K562 (cell line): Measurements from ENCODE around the gene LVRN. TPM values are rescaled to one million over a fixed set of nuclear protein-coding genes. Genes with fewer than 3 reads are reported as not detected.

Experiments
- ATAC-seq: fragments of 200-7000 bp; cut with Tn5 transposase; 3 replicates; pipeline ENCODE4 v1.9.1; 2020; ENCODE audit warnings: moderate library complexity
- BruUV-seq: library from RNA; stranded (reverse); fragments of 400-500 nt; replicated peaks from 2 replicates; lab custom pipeline; 2021; lab: Mats Ljungman, UMichigan
- CTCF ChIA-PET: fragments of 300-600 bp; formaldehyde crosslinking; extraction: SDS; loops from one replicate; lab custom pipeline; 2021; ENCODE audit warnings: low intra/inter-chr PET ratio; lab: Yijun Ruan, JAX
- POLR2A ChIA-PET: fragments of 300-600, 350-650 bp; sonication (Branson Sonifier 250); formaldehyde crosslinking; extraction: SDS; loops from one replicate; lab custom pipeline; 2021; ENCODE audit warnings: antibody characterized with exemption, inconsistent platforms; lab: Yijun Ruan, JAX
- DNase-seq, 4 experiments: peaks; one replicate each; pipeline versions ENCODE4 v3.0.0 to v3.0.0-alpha.2; 2011 to 2018; ENCODE audit warnings: low spot score in 3 of 4, mixed read lengths in 3 of 4; ENCODE audit errors: extremely low read depth in 1 of 4
- FAIRE-seq: peaks from 2 replicates; lab custom pipeline; 2011; peaks lifted over from hg19 to GRCh38; lab: Jason Lieb, UNC
- H2AFZ ChIP-seq: 2 replicates; pipeline ENCODE4 v1.6.0; 2011; ENCODE audit warnings: low read depth, low read length, control low read depth, inconsistent platforms
- H3K27ac ChIP-seq: fragments of 200-600 bp; 3 replicates; pipeline ENCODE4 v1.8.0; 2011; ENCODE audit warnings: low read depth, mild to moderate bottlenecking, control low read depth, inconsistent platforms, low read length, moderate library complexity, mixed read lengths; ENCODE audit errors: extremely low read depth
- H3K27me3 ChIP-seq, 2 experiments: fragments of 300-600 bp in 1 of 2; 2 replicates in 1 of 2; 3 replicates in 1 of 2; pipeline versions ENCODE4 v1.6.0 to v1.8.0; 2011; ENCODE audit warnings: inconsistent platforms in 2 of 2, low read length in 2 of 2, mild to moderate bottlenecking in 1 of 2, mixed read lengths in 1 of 2, moderate library complexity in 1 of 2; ENCODE audit not compliant: control insufficient read depth in 2 of 2, insufficient read depth in 2 of 2
- H3K36me3 ChIP-seq: fragments of 300-600 bp; 3 replicates; pipeline ENCODE4 v1.8.0; 2011; ENCODE audit warnings: mild to moderate bottlenecking, low read length, inconsistent platforms; ENCODE audit not compliant: control insufficient read depth, insufficient read depth
- H3K4me1 ChIP-seq, 2 experiments: fragments of 200-600 bp in 1 of 2; replicated peaks in 1 of 2; 2 replicates in 1 of 2; 3 replicates in 1 of 2; pipeline versions ENCODE4 v1.5.1 to v1.8.0; 2011; ENCODE audit warnings: inconsistent platforms in 2 of 2, low read length in 2 of 2, mild to moderate bottlenecking in 1 of 2, mixed read lengths in 1 of 2, moderate library complexity in 1 of 2; ENCODE audit not compliant: control insufficient read depth in 2 of 2, insufficient read depth in 2 of 2
- H3K4me2 ChIP-seq: 2 replicates; pipeline ENCODE4 v1.6.1; 2011; ENCODE audit warnings: low read length, control low read depth, inconsistent platforms, mixed read lengths; ENCODE audit not compliant: insufficient read depth
- H3K4me3 ChIP-seq: fragments of 200-600 bp; sonication (generic), shearing (Covaris generic); 2 replicates; pipeline ENCODE4 v1.5.1; 2016; ENCODE audit warnings: control low read depth, inconsistent platforms
- H3K79me2 ChIP-seq: fragments of 200-600 bp; 3 replicates; pipeline ENCODE4 v1.8.0; 2011; ENCODE audit warnings: low read length, inconsistent platforms; ENCODE audit not compliant: control insufficient read depth, insufficient read depth
- H3K9ac ChIP-seq, 2 experiments: 2 replicates each; pipeline versions ENCODE4 v1.6.0 to v1.6.1; 2011; ENCODE audit warnings: low read depth in 2 of 2, low read length in 2 of 2, control low read depth in 1 of 2, inconsistent platforms in 1 of 2, mild to moderate bottlenecking in 1 of 2, mixed read lengths in 1 of 2; ENCODE audit not compliant: insufficient read depth in 1 of 2
- H3K9me1 ChIP-seq: one replicate; pipeline ENCODE4 v1.6.0; 2011; ENCODE audit warnings: inconsistent platforms, mild to moderate bottlenecking, low read length, moderate library complexity; ENCODE audit not compliant: control insufficient read depth, insufficient read depth
- H3K9me3 ChIP-seq: replicated peaks from 2 replicates; pipeline ENCODE4 v1.5.1; 2011; ENCODE audit warnings: low read depth, low read length, inconsistent platforms; ENCODE audit not compliant: control insufficient read depth, insufficient read depth
- H4K20me1 ChIP-seq: replicated peaks from 2 replicates; pipeline ENCODE4 v1.6.1; 2011; ENCODE audit warnings: low read length, inconsistent platforms, mixed read lengths; ENCODE audit not compliant: control insufficient read depth, insufficient read depth
- CEBPB ChIP-seq: fragments of 450-650 bp; IDR thresholded peaks from 2 replicates; pipeline ENCODE4 v1.6.1; 2016; ENCODE audit warnings: missing genetic modification characterization, missing compliant biosample characterization
- CHD4 ChIP-seq: fragments of 200-600 bp; sonication (generic); IDR thresholded peaks from 3 replicates; pipeline ENCODE4 v1.6.1; 2012; ENCODE audit warnings: low read depth, mild to moderate bottlenecking, mixed read lengths, low read length, inconsistent platforms; ENCODE audit not compliant: insufficient read depth, insufficient replicate concordance, poor library complexity, severe bottlenecking
- CREB1 ChIP-seq, 2 experiments: sonication (generic) in 1 of 2; formaldehyde crosslinking in 1 of 2; IDR thresholded peaks; 2 replicates each; pipeline versions ENCODE4 v1.6.1 to v1.8.0; 2012 to 2022; ENCODE audit warnings: inconsistent platforms in 1 of 2, mild to moderate bottlenecking in 1 of 2, missing genetic modification reagents in 1 of 2, moderate library complexity in 1 of 2
- CREM ChIP-seq: IDR thresholded peaks from 2 replicates; pipeline ENCODE4 v1.6.1; 2014; ENCODE audit warnings: antibody characterized with exemption, low read depth
- DACH1 ChIP-seq: fragments of 450-650 bp; IDR thresholded peaks from 2 replicates; pipeline ENCODE4 v1.6.1; 2018; ENCODE audit not compliant: partially characterized antibody
- DNMT1 ChIP-seq: fragments of 450-650 bp; IDR thresholded peaks from 2 replicates; pipeline ENCODE4 v1.6.1; 2016; ENCODE audit warnings: antibody characterized with exemption, mild to moderate bottlenecking
- DPF2 ChIP-seq: fragments of 450-650 bp; IDR thresholded peaks from 2 replicates; pipeline ENCODE4 v1.6.1; 2016
- JUND ChIP-seq, 2 experiments: IDR thresholded peaks; 2 replicates in 1 of 2; 3 replicates in 1 of 2; pipeline ENCODE4 v1.6.1; 2011; ENCODE audit warnings: borderline replicate concordance in 2 of 2, low read depth in 2 of 2, low read length in 2 of 2, improper control_type of control experiment in 1 of 2, missing biosample characterization in 1 of 2, missing genetic modification characterization in 1 of 2, missing genetic modification reagents in 1 of 2
- KAT7 ChIP-seq: sonication (generic); formaldehyde crosslinking; IDR thresholded peaks from 2 replicates; pipeline ENCODE4 v1.8.0; 2022; ENCODE audit warnings: missing genetic modification reagents, mild to moderate bottlenecking, borderline replicate concordance
- NCOA6 ChIP-seq: fragments of 450-650 bp; IDR thresholded peaks from 2 replicates; pipeline ENCODE4 v1.6.1; 2017; ENCODE audit warnings: mild to moderate bottlenecking
- POLR2G ChIP-seq: fragments of 200-400 bp; formaldehyde crosslinking; IDR thresholded peaks from 2 replicates; pipeline ENCODE4 v1.6.1; 2017; ENCODE audit warnings: low read depth, mild to moderate bottlenecking, antibody characterized with exemption, low read length, moderate library complexity
- SOX6 ChIP-seq: fragments of 450-650 bp; IDR thresholded peaks from 2 replicates; pipeline ENCODE4 v1.6.1; 2014; ENCODE audit warnings: mild to moderate bottlenecking
- SP2 ChIP-seq: IDR thresholded peaks from 2 replicates; pipeline ENCODE4 v1.6.1; 2011; ENCODE audit warnings: mild to moderate bottlenecking, low read depth, low read length, moderate library complexity; ENCODE audit not compliant: poor library complexity, severe bottlenecking; ENCODE audit errors: extremely low read depth
- TRIM25 ChIP-seq: fragments of 450-650 bp; IDR thresholded peaks from 2 replicates; pipeline ENCODE4 v1.7.0; 2016; ENCODE audit warnings: borderline replicate concordance
- U2AF1 ChIP-seq: fragments of 200-400 bp; formaldehyde crosslinking; optimal IDR thresholded peaks from 2 replicates; pipeline ENCODE3; 2017; ENCODE audit warnings: mild to moderate bottlenecking, low read depth, low read length, moderate library complexity
- ZNF445 ChIP-seq: fragments of 250-450 bp; sonication (Bioruptor Pico); IDR thresholded peaks from 2 replicates; pipeline ENCODE4 v1.4.0; 2020; ENCODE audit warnings: low read depth, mild to moderate bottlenecking, moderate library complexity
- WGBS: fragments of 100-300 bp; shearing (Covaris generic); methylation state at CpG from one replicate; pipeline ENCODE4 v1.1.6; 2016; ENCODE audit warnings: low coverage, mixed read lengths; ENCODE audit not compliant: insufficient coverage; ENCODE audit errors: missing lambda C conversion rate; 5-methylcytosine and 5-hydroxymethylcytosine counted together
- in situ Hi-C: fragments of 300-500 bp; cut with MboI; formaldehyde crosslinking; loops from 4 replicates; pipeline ENCODE4 v1.15.0; 2018; ENCODE audit warnings: inconsistent platforms, mixed read lengths
- intact Hi-C: fragments of 100-400 bp; cut with micrococcal nuclease; formaldehyde crosslinking; loops from 2 replicates; pipeline ENCODE4 v1.14.2; 2022
- polyA plus RNA-seq, 8 experiments: library from polyadenylated mRNA; depleted of rRNA in 4 of 8; stranded (reverse) in 5 of 8; unstranded in 3 of 8; fragments of >200 nt; fragmentation: Nextera tagmentation in 2 of 8; fragmentation: Illumina TruSeq in 1 of 8; extraction: Ambion mirVana in 2 of 8; extraction: Trizol in 1 of 8; gene quantifications; 2 replicates each; pipeline versions ENCODE4 v1.2.1 to v1.2.3, GENCODE V29; 2011 to 2014; ENCODE audit warnings: inconsistent platforms in 1 of 8, missing spikeins in 1 of 8
- total RNA-seq, 7 experiments: library from RNA; depleted of rRNA in 6 of 7; stranded (reverse); fragments of >200 nt in 6 of 7; fragmentation: Illumina TruSeq in 2 of 7; extraction: Trizol in 2 of 7; gene quantifications; 2 replicates each; pipeline versions ENCODE4 v1.2.1 to v1.2.3, GENCODE V29; 2011 to 2021; ENCODE audit warnings: low replicate concordance in 1 of 7
- TF ChIP-seq, protein P1 (sequence below), 2 experiments: IDR thresholded peaks; 2 replicates each; pipeline ENCODE4 v1.6.1; 2011; ENCODE audit warnings: borderline replicate concordance in 1 of 2, control low read depth in 1 of 2, low read depth in 1 of 2, low read length in 1 of 2, mild to moderate bottlenecking in 1 of 2, mixed read lengths in 1 of 2, moderate library complexity in 1 of 2; ENCODE audit not compliant: insufficient read depth in 1 of 2, insufficient read length in 1 of 2, poor library complexity in 1 of 2, severe bottlenecking in 1 of 2; ENCODE audit errors: extremely low read depth in 1 of 2
- TF ChIP-seq, protein P2 (sequence below): sonication (generic); formaldehyde crosslinking; IDR thresholded peaks from 2 replicates; pipeline ENCODE4 v1.9.0; 2022; ENCODE audit warnings: mild to moderate bottlenecking, missing genetic modification reagents

LVRN gene
- total and polyA plus RNA-seq, 9 of the 15 experiments (the other 6 are each of a cell fraction or from before 2014, with no cell fraction given), result 2.6 to 5.3 (median 4.1) TPM

DNA sequence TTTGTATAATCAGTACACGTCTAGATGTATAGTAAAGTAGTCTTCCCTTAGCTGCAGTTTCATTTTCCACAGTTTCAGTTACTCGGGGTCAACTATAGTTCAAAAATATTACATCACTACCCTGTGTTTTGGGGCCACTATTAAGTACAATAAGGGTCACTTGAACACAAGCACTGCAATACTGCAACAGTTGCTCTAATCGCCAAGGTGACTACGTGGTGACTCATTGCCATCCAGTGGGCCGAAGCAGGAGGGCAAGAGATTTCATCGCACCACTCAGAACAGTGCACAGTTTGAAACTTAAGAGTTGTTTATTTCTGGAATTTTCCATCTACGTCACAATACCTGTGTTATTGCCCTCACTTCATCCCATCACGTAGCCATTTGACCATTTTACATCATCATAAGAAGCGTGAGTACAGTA lies 69.8 kb downstream of the LVRN start, which contains the start of gene ARL14EPL:
Gene ARL14EPL (plus strand): TSS at position 379 of the 424 bp plus-strand sequence. CDS start 18,994 bp downstream, outside the sequence.
- Histone ChIP-seq H3K9me3 (no peaks in the 10 kb centered on the region), H2AFZ (peak within 1 kb of the TSS; percentile 17; the same call in 1 of the 2 replicates), H3K79me2 (no peaks in the 10 kb centered on the region), H3K27me3 (no peaks in the 10 kb centered on the region), H3K9me1 (no peaks in the 10 kb centered on the region), H3K36me3 (no peaks in the 10 kb centered on the region), H3K4me1 (no peaks in the 10 kb centered on the region), H4K20me1 (no peaks in the 10 kb centered on the region), H3K27ac (no peak within 1 kb of the TSS), H3K4me2 (no peak within 1 kb of the TSS; the same call in 1 of the 2 replicates), H3K9ac (no peak within 1 kb of the TSS), H3K4me3 (no peak within 1 kb of the TSS)
- ChIA-PET CTCF (interaction anchor here (0.8 kb wide), 1 partner anchor 144 kb away, joined by 3 read pairs; no protein-coding TSS in a partner anchor), POLR2A (interaction anchor here (0.8 kb wide), 1 partner anchor 9 kb away, joined by 3 read pairs; no protein-coding TSS in a partner anchor)
- DNase-seq, result peak; percentile 20 to 67 (median 32)
- BruUV-seq, result no TSS peak
- FAIRE-seq, result peak; percentile 75
- intact Hi-C loops, result loop anchor here (1.0 to 10.0 kb wide), 2 partner anchors 144 to 197 kb away; no protein-coding TSS in a partner anchor
- WGBS, result 2% methylated on average over 9 of the region's 9 CpGs
- ATAC-seq, result peak; percentile 96
- in situ Hi-C loops, result no loop called here
- TF ChIP-seq U2AF1 (no peak), CREM (peak; percentile 51; the same call in 1 of the 2 replicates), DPF2 (0 out of 2 replicates have a peak, but pooled peaks have one; percentile 22), ZNF445 (CRISPR knock-in tag) (no peak), CHD4 (no peak), DACH1 (peak; percentile 49), TRIM25 (no peak), SOX6 (peak; percentile 72), JUND (IDR thresholded peaks at IDR 0.05; ENCODE audit: borderline replicate concordance, low read depth, low read length) (peak; percentile 81), JUND (tag; IDR thresholded peaks at IDR 0.05; ENCODE audit: borderline replicate concordance, low read depth, low read length) (peak; percentile 79; the same call in 2 of the 3 replicates), CEBPB (tag) (peak; percentile 85), CREB1 (IDR thresholded peaks at IDR 0.05) (peak; percentile 57; the same call in 1 of the 2 replicates), CREB1 (CRISPR knock-in tag; IDR thresholded peaks at IDR 0.05) (no peak), NCOA6 (no peak), DNMT1 (no peak), SP2 (no peak), POLR2G (no peak), KAT7 (no peak)
- TF ChIP-seq, protein P1, sequence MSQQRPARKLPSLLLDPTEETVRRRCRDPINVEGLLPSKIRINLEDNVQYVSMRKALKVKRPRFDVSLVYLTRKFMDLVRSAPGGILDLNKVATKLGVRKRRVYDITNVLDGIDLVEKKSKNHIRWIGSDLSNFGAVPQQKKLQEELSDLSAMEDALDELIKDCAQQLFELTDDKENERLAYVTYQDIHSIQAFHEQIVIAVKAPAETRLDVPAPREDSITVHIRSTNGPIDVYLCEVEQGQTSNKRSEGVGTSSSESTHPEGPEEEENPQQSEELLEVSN (IDR thresholded peaks at IDR 0.05; ENCODE audit: borderline replicate concordance in 1 of 2, extremely low read depth in 1 of 2, insufficient read depth in 1 of 2, insufficient read length in 1 of 2, low read depth in 1 of 2, low read length in 1 of 2, poor library complexity in 1 of 2, severe bottlenecking in 1 of 2), result no peak
- TF ChIP-seq, protein P2, sequence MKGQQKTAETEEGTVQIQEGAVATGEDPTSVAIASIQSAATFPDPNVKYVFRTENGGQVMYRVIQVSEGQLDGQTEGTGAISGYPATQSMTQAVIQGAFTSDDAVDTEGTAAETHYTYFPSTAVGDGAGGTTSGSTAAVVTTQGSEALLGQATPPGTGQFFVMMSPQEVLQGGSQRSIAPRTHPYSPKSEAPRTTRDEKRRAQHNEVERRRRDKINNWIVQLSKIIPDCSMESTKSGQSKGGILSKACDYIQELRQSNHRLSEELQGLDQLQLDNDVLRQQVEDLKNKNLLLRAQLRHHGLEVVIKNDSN (CRISPR knock-in tag), result no peak
